ENCODE measurements around the gene PXMP4. TPM values are rescaled to one million over a fixed set of nuclear protein-coding genes. Genes with fewer than 3 reads are reported as not detected.
A peak's percentile ranks its signal among the peaks of the same experiment; 100 is the strongest.

The PXMP4 gene
- total and polyA plus RNA-seq, 9 of the 15 experiments (the other 6 are each of a cell fraction or from before 2014, with no cell fraction given) = 4.8 to 29.1 (median 6.8) TPM

GRCh38 chr20:33656010-33656782 is 63.9 kb downstream of the PXMP4 start (continued):
- TF ChIP-seq PHF21A (IDR thresholded peaks at IDR 0.05; ENCODE audit: borderline replicate concordance, low read depth) (no peak), ZNF347 (CRISPR knock-in tag; IDR thresholded peaks at IDR 0.05; ENCODE audit: low read depth) (no peak), ERF (CRISPR knock-in tag; IDR thresholded peaks at IDR 0.05) (no peak), POLR2G (IDR thresholded peaks at IDR 0.05; ENCODE audit: low read depth, low read length) (peak; percentile 60), GTF2A2 (tag; IDR thresholded peaks at IDR 0.05) (no peak), CHD2 (IDR thresholded peaks at IDR 0.05; ENCODE audit: low read depth, low read length) (no peak), POLR2A (conservative IDR thresholded peaks at IDR 0.05) (peak; percentile 22), ZFP30 (CRISPR knock-in tag; IDR thresholded peaks at IDR 0.05; ENCODE audit: borderline replicate concordance) (no peak), KDM1A (IDR thresholded peaks at IDR 0.05) (no peak), TGIF2 (CRISPR knock-in tag; IDR thresholded peaks at IDR 0.05) (no peak), PRPF4 (IDR thresholded peaks at IDR 0.05; ENCODE audit: insufficient read depth, low read depth, low read length, poor library complexity, severe bottlenecking) (no peak), NR2C2 (CRISPR knock-in tag; IDR thresholded peaks at IDR 0.05) (no peak), NR2C2 (tag; IDR thresholded peaks at IDR 0.05) (no peak), RBM22 (IDR thresholded peaks at IDR 0.05; ENCODE audit: low read depth, low read length, poor library complexity, severe bottlenecking) (peak; percentile 1), TFAM (CRISPR knock-in tag; conservative IDR thresholded peaks at IDR 0.05) (no peak), ZNF232 (CRISPR knock-in tag; IDR thresholded peaks at IDR 0.05) (no peak), DIDO1 (tag; IDR thresholded peaks at IDR 0.05; ENCODE audit: low read depth) (no peak), CHCHD3 (CRISPR knock-in tag; IDR thresholded peaks at IDR 0.05) (no peak), ILF3 (IDR thresholded peaks at IDR 0.05; ENCODE audit: borderline replicate concordance) (peak; percentile 17; the same call in 1 of the 2 replicates), NCOR1 (IDR thresholded peaks at IDR 0.05) (no peak), MCM2 (IDR thresholded peaks at IDR 0.05; ENCODE audit: low read depth) (no peak), MEF2A (IDR thresholded peaks at IDR 0.05; ENCODE audit: control insufficient read depth, low read depth, low read length) (no peak), ZBTB7A (IDR thresholded peaks at IDR 0.05; ENCODE audit: borderline replicate concordance, control insufficient read depth, low read depth, low read length) (no peak), DDX20 (tag; IDR thresholded peaks at IDR 0.05; ENCODE audit: low read depth) (no peak), OTX1 (CRISPR knock-in tag; IDR thresholded peaks at IDR 0.05) (no peak), NEUROD1 (IDR thresholded peaks at IDR 0.05; ENCODE audit: borderline replicate concordance, low read depth, low read length, partially characterized antibody) (no peak), CREM (IDR thresholded peaks at IDR 0.05; ENCODE audit: low read depth) (no peak), TAF1 (IDR thresholded peaks at IDR 0.05; ENCODE audit: control insufficient read depth, extremely low read depth, insufficient read depth, low read length, severe bottlenecking) (no peak), ETV1 (tag; conservative IDR thresholded peaks at IDR 0.05; ENCODE audit: low read depth) (no peak), HDAC8 (tag; IDR thresholded peaks at IDR 0.05) (no peak), MAFK (IDR thresholded peaks at IDR 0.05; ENCODE audit: low read length) (no peak)
- TF ChIP-seq, protein P1, sequence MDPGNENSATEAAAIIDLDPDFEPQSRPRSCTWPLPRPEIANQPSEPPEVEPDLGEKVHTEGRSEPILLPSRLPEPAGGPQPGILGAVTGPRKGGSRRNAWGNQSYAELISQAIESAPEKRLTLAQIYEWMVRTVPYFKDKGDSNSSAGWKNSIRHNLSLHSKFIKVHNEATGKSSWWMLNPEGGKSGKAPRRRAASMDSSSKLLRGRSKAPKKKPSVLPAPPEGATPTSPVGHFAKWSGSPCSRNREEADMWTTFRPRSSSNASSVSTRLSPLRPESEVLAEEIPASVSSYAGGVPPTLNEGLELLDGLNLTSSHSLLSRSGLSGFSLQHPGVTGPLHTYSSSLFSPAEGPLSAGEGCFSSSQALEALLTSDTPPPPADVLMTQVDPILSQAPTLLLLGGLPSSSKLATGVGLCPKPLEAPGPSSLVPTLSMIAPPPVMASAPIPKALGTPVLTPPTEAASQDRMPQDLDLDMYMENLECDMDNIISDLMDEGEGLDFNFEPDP (CRISPR knock-in tag; IDR thresholded peaks at IDR 0.05) = no peak
